ENCODE data around the gene ARHGAP27.

ARHGAP27 gene

DNA sequence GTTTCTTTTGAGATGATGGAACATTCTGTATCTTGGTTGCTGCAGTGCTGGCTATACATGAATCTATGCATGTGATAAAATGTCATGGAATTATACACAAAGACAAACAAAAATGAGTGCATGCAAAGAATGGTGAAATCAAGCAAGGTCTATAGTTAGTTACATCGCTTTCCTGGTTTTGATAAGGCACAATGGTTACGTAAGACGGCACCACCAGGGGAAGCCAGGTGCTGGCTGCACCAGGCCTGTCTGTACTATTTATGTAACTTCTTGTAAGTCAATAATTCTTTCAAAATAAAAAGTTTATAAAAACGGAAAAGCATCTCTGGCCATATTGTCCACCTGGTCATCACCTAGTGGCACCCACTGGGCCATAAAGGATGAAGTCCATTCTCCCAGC, 46.5 kb downstream of the ARHGAP27 start:
- DNase-seq (ENCODE audit: low read depth in 1 of 2, low spot score in 1 of 2) = no peak

- DNase-seq (ENCODE audit: low read depth in 1 of 2, low spot score in 1 of 2) = peak; percentile 76 to 86
Measured at GRCh38 chr17:45385331-45385997, 47.2 kb downstream of the ARHGAP27 start.

DNA sequence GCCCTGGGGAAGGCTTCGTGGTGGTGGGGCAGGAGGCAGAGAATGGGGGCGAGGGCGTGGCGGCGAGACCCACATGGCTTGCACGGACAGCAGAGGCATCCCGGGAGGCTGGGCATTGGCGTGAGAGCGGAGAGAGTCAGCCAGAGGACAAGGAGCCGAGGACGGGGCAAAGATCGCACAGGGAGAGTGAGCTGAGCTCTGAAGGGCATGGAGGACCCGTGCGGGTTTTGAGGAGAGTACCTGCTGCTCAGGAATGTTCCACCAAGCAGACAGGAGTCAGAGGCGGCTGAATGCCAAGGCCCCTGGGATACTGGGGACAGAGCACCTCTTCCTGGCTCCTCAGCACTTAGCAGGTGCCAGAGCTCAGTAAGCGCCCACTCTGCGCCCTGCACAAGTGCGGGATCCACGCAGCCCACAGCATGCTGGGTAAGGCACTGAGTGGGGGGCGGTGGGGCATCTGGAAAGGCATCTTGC, 47.8 kb downstream of the ARHGAP27 start:
- DNase-seq (ENCODE audit: low read depth in 1 of 2, low spot score in 1 of 2) = no peak

DNA sequence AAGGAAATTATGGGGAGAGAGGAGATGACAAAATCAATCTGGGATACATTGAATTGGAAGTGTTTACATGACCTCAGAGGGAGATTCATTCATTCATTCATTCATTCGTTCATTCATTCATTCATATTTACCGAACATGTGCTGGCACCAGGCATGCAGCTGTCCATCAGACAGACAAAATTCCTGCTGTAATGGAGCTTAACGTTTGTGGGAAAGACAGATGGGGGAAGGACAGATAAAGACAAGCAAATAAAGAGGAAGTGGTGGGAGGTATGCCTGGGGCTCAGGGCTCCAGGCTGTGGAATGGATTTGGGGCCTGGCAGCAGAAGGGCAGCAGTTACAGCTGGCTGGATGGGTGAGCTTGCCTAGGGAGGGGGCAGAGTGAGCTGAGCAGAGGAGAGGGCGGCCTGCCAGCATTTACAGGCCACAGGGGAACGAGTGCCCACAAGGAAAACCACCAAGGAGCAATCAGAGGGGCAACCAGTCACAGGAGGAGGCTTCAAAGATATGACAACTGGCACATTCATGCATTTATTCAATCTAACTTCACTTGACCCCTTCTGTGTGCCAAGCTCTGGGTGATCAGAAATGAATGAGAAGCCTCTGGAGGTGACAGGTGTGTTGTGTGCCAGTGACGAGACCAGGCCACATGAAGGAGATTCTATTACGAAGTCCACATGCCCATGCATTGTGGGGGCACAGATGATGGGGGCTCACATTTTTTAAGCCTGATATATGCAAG, 48.5 kb downstream of the ARHGAP27 start:
- no peak for DNase-seq (ENCODE audit: low read depth in 1 of 2, low spot score in 1 of 2)

- DNase-seq (ENCODE audit: low read depth in 1 of 2, low spot score in 1 of 2) = no peak
Measured at GRCh38 chr17:45383003-45383402, 49.7 kb downstream of the ARHGAP27 start.

GRCh38 chr17:45382226-45382625, 50.4 kb downstream of the ARHGAP27 start:
- DNase-seq (ENCODE audit: low read depth in 1 of 2, low spot score in 1 of 2) = no peak

DNA sequence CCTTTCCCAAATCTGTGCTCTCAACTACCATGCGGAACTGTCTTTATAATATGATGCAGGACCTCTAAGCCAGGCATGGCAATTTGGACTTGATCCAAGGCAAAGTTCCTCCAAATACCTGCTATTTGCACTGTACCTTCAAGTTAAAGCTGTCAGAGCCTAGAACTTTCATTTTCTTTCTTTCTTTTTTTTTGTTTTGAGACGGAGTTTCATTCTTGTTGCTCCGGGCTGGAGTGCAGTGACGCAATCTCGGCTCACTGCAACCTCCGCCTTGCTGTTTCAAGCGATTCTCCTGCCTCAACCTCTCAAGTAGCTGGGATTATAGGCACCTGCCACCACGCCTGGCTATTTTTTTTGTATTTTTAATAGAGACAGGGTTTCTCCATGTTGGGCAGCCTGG, 51.7 kb downstream of the ARHGAP27 start:
- DNase-seq (ENCODE audit: low read depth in 1 of 2, low spot score in 1 of 2) = no peak

DNA sequence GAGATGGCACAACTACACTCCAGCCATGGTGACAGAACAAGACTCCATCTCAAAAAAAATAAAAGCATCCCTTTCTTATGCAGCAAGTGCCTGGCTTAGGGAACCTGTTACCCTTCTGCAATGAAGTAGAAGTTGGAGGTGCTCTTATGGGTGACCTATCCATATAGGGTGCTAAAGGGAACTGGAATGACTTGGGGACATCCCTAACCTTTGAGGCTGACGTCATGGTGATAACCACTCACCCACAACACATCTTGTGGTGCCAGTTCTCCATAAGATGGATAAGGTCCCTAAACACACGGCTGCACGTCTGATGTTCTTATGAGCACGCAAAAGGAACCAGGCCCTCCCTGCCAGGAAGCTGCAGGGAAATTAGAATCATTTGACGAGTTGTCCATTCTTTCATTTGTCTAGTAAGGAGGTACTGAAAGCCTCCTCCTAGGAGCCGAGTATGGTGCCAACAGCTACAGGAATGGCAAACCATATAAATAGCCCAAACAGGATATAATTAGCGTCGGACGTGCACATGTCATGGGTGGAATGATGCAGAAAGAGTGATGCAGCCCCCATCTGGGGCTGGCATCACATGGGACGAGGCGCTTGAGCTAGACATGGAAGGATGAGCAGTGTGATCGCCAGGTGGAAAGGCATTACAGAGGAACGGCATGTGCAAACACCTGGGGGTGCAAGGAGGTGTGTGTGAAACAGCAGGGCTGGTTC, 52.5 kb downstream of the ARHGAP27 start:
- no peak for DNase-seq (ENCODE audit: low read depth in 1 of 2, low spot score in 1 of 2)

DNA sequence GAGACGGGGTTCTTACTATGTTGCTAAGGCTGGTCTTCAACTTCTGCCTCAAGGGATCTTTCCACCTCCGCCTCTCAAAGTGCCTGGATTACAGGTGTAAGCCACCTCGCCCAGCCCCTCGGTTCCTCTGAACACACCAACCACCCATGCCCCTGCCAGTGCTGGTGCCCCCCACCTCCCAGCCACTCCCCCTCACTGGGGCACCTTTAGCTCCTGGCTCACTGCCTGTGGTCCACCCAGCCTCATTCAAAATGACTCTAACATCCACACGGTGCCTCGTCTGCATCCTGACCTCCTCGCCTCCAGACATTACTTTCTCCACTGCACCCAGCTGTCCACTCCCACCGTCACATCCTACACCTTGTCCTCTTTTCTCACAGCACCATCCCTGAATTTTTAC, 55.3 kb downstream of the ARHGAP27 start:
- no peak for DNase-seq (ENCODE audit: low read depth in 1 of 2, low spot score in 1 of 2)

GRCh38 chr17:45376171-45377005, 56.3 kb downstream of the ARHGAP27 start:
- no peak for DNase-seq (ENCODE audit: low read depth in 1 of 2, low spot score in 1 of 2)

GRCh38 chr17:45374501-45374900, 58.2 kb downstream of the ARHGAP27 start:
- DNase-seq (ENCODE audit: low read depth in 1 of 2, low spot score in 1 of 2) = no peak

DNA sequence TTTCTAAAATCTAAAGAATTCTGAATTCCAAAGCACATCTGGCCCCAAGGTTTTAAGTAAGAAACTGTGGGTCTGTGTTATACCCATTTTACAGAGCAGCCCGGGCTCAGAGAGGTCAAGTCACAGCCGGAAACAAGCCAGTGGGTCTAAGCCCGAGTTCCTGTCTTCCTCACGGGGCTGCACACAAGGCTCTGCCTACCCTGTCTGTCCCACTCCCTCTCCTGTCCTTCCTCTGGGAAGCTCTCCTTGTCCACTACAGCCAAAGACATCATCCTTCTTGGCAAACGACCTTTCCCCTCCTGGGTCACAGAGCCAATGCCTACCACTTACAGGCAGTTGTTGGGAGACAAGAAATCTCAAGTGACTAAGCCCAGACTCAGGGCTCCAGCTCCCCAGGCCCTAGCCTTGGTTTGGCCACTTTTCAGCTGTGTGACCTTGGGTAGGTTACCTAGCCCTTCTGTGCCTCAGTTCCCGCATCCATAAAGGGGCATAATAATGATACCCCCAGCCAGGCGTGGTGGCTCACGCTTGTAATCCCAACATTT, 60.3 kb downstream of the ARHGAP27 start:
- no peak for DNase-seq (ENCODE audit: low read depth in 1 of 2, low spot score in 1 of 2)

DNA sequence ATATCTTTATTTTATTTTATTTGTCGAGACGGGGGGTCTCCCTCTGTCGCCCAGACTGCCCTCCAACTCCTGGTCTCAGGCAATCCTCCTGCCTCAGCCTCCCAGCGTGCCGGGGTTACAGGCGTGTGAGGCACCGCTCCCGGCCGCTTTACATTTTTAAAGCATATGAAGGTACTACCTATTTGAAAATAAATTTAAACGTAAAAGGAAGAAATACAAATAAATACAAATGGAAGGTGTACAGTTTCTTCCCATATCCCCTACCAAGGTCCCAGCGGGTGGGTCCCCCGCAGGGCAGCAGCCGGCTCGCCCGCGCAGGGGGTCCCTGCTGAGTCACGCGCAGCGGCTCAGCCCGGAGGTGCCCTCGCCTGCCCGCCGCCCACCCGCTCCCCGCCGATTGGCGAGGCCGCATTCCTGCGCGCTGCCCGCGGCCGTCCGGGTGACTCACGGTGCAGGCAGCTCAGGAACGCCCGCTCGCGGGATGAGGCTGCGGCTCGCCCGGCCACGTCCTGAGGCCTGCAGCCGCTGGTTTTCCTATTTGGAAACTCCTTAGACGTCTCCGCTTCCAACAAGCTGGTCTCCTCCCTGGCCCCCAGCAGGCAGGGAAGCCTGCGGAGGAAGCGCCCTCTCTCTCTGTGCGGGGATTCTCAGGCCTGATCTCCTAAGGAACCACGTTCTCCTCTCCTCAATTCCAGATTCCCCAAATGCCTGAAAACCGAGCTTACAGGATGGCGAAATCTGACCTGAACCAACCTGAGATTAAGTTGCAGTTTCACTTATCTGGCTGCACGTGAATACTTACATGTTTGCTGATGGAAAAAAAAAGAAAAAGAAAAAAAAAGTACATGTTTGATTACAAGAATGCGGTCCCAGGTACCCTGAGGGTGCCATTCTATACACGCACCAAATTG, 61.0 kb downstream of the ARHGAP27 start:
- DNase-seq (ENCODE audit: low read depth in 1 of 2, low spot score in 1 of 2) = peak in 1 of 2 donors; percentile 31

DNA sequence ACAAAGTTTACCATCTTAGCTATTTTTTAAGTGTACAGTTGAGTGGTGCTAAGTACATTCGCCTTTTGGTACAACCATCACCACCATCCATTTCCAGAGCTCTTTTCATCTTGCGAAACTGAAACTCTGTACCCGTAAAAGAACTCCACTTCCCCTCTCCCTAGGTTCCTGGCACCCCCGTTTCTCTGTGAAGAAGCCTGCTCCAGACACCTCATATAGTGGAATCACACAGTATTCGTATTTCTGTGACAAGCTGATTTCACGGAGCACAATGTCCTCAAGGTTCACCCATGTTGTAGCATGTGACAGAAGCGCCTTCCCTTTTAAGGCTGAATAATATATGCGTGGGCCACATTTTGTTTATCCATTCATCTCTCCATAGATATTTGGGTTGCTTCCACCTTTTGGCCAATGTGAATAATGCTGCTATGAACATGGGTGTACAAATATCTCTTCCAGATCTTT, 61.7 kb downstream of the ARHGAP27 start:
- DNase-seq (ENCODE audit: low read depth in 1 of 2, low spot score in 1 of 2) = no peak

- no peak for DNase-seq (ENCODE audit: low read depth in 1 of 2, low spot score in 1 of 2)
Measured at GRCh38 chr17:45369421-45369820, 63.2 kb downstream of the ARHGAP27 start.

- no peak for DNase-seq (ENCODE audit: low read depth in 1 of 2, low spot score in 1 of 2)
Measured at GRCh38 chr17:45368651-45369050, 64.0 kb downstream of the ARHGAP27 start.

- DNase-seq (ENCODE audit: low read depth in 1 of 2, low spot score in 1 of 2) = no peak
Measured at GRCh38 chr17:45367216-45367615, 65.5 kb downstream of the ARHGAP27 start.

- DNase-seq (ENCODE audit: low read depth in 1 of 2, low spot score in 1 of 2) = no peak
Measured at GRCh38 chr17:45366691-45367090, 66.0 kb downstream of the ARHGAP27 start.

GRCh38 chr17:45366049-45366448, 66.6 kb downstream of the ARHGAP27 start:
- DNase-seq (ENCODE audit: low read depth in 1 of 2, low spot score in 1 of 2) = no peak

Measured in stimulated activated CD4-positive, alpha-beta T cell treated with anti-CD3 and anti-CD28 coated beads, Interleukin-15, amount 100 ng/mL, for 1 hour (primary cell).